Caco-2 (cell line): ENCODE results near the gene TMEM39A. TPM values are rescaled to one million over a fixed set of nuclear protein-coding genes. Genes with fewer than 3 reads are reported as not detected.

Experiments
- BruUV-seq: library from RNA; stranded (reverse); fragments of 400-500 nt; replicated peaks from 2 replicates; lab custom pipeline; 2021; lab: Mats Ljungman, UMichigan
- CTCF ChIA-PET: fragments of 300-600 bp; sonication (Branson Sonifier 250); formaldehyde crosslinking; loops from one replicate; lab custom pipeline; 2022; ENCODE audit warnings: antibody characterized with exemption; lab: Charles Lee
- POLR2A ChIA-PET: fragments of 300-600 bp; sonication (Branson Sonifier 250); formaldehyde crosslinking; loops from one replicate; lab custom pipeline; 2022; ENCODE audit warnings: antibody characterized with exemption; lab: Charles Lee
- DNase-seq, 2 experiments: peaks; one replicate each; pipeline versions ENCODE4 v3.0.0 to v3.0.0-alpha.2; 2020 to 2022
- H3K27me3 ChIP-seq: replicated peaks from 2 replicates; pipeline ENCODE4 v1.6.0; 2011; ENCODE audit warnings: low read length; ENCODE audit not compliant: control insufficient read depth, insufficient read depth
- H3K36me3 ChIP-seq: 2 replicates; pipeline ENCODE4 v1.5.1; 2011; ENCODE audit warnings: low read length; ENCODE audit not compliant: control insufficient read depth, insufficient read depth
- H3K4me1 ChIP-seq: fragments of 250-450 bp; sonication (Bioruptor Pico); 2 replicates; pipeline ENCODE4 v1.5.1; 2020; ENCODE audit warnings: mild to moderate bottlenecking
- H3K4me3 ChIP-seq: 2 replicates; pipeline ENCODE4 v1.5.1; 2011; ENCODE audit warnings: low read depth, mild to moderate bottlenecking, control low read depth, low read length
- H3K9me3 ChIP-seq: fragments of 250-450 bp; sonication (Bioruptor Pico); 2 replicates; pipeline ENCODE4 v1.5.1; 2020; ENCODE audit warnings: mild to moderate bottlenecking, moderate library complexity
- H3K27ac Mint-ChIP-seq: one replicate; pipeline ENCODE4 v1.8.0; 2022; ENCODE audit warnings: mixed read lengths; ENCODE audit not compliant: unreplicated experiment
- H3K27me3 Mint-ChIP-seq: one replicate; pipeline ENCODE4 v1.8.0; 2022; ENCODE audit warnings: mixed read lengths; ENCODE audit not compliant: insufficient read depth, unreplicated experiment
- H3K36me3 Mint-ChIP-seq: one replicate; pipeline ENCODE4 v1.8.0; 2022; ENCODE audit warnings: mild to moderate bottlenecking, mixed read lengths; ENCODE audit not compliant: insufficient read depth, unreplicated experiment
- H3K4me1 Mint-ChIP-seq: one replicate; pipeline ENCODE4 v1.8.0; 2022; ENCODE audit warnings: low read depth, mixed read lengths; ENCODE audit not compliant: unreplicated experiment
- H3K4me3 Mint-ChIP-seq: one replicate; pipeline ENCODE4 v1.8.0; 2022; ENCODE audit warnings: mild to moderate bottlenecking, moderate library complexity, mixed read lengths; ENCODE audit not compliant: unreplicated experiment
- H3K9me3 Mint-ChIP-seq: one replicate; pipeline ENCODE4 v1.8.0; 2022; ENCODE audit warnings: mixed read lengths; ENCODE audit not compliant: unreplicated experiment
- intact Hi-C: fragments of 100-400 bp; cut with micrococcal nuclease; formaldehyde crosslinking; loops from one replicate; pipeline ENCODE4 v1.10.0; 2022; ENCODE audit not compliant: unreplicated experiment
- total RNA-seq: library from RNA; stranded (reverse); gene quantifications from 2 replicates; pipeline ENCODE4 v1.2.3, GENCODE V29; 2022
- TF ChIP-seq, protein P1 (sequence below), 2 experiments: fragments of 200-600 bp in 1 of 2; IDR thresholded peaks; 1 replicate in 1 of 2; 2 replicates in 1 of 2; pipeline versions ENCODE4 v1.5.1 to v1.8.0; 2011 to 2022; ENCODE audit warnings: antibody characterized with exemption in 1 of 2, control low read depth in 1 of 2, inconsistent platforms in 1 of 2, low read depth in 1 of 2, low read length in 1 of 2, mild to moderate bottlenecking in 1 of 2, moderate library complexity in 1 of 2; ENCODE audit not compliant: insufficient read depth in 1 of 2, severe bottlenecking in 1 of 2, unreplicated experiment in 1 of 2

TMEM39A gene
- total RNA-seq, 1 experiment from 2014 or later = 52.1 TPM

GRCh38 chr3:119395923-119396358, 67.5 kb downstream of the TMEM39A start:
- no peak overlapping the region for H3K27ac Mint-ChIP-seq
- DNase-seq = no peak
- no TSS peak for BruUV-seq
- no peaks in the 10 kb centered on the region for H3K27me3 Mint-ChIP-seq
- H3K9me3 Mint-ChIP-seq = no peaks in the 10 kb centered on the region
- no peaks in the 10 kb centered on the region for H3K36me3 ChIP-seq
- H3K36me3 Mint-ChIP-seq = no peaks in the 10 kb centered on the region
- H3K4me3 Mint-ChIP-seq = no peak overlapping the region
- no peaks in the 10 kb centered on the region for H3K27me3 ChIP-seq
- TF ChIP-seq, protein P1, sequence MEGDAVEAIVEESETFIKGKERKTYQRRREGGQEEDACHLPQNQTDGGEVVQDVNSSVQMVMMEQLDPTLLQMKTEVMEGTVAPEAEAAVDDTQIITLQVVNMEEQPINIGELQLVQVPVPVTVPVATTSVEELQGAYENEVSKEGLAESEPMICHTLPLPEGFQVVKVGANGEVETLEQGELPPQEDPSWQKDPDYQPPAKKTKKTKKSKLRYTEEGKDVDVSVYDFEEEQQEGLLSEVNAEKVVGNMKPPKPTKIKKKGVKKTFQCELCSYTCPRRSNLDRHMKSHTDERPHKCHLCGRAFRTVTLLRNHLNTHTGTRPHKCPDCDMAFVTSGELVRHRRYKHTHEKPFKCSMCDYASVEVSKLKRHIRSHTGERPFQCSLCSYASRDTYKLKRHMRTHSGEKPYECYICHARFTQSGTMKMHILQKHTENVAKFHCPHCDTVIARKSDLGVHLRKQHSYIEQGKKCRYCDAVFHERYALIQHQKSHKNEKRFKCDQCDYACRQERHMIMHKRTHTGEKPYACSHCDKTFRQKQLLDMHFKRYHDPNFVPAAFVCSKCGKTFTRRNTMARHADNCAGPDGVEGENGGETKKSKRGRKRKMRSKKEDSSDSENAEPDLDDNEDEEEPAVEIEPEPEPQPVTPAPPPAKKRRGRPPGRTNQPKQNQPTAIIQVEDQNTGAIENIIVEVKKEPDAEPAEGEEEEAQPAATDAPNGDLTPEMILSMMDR (IDR thresholded peaks at IDR 0.05; ENCODE audit: insufficient read depth in 1 of 2, low read depth in 1 of 2, low read length in 1 of 2, severe bottlenecking in 1 of 2, unreplicated experiment in 1 of 2) = no peak
- intact Hi-C loops = no loop called here
- H3K4me1 ChIP-seq = no peaks in the 10 kb centered on the region
- no peaks in the 10 kb centered on the region for H3K4me1 Mint-ChIP-seq
- CTCF ChIA-PET = no interaction called here
- no peaks in the 10 kb centered on the region for H3K9me3 ChIP-seq
- POLR2A ChIA-PET = no interaction called here
- no peak overlapping the region for H3K4me3 ChIP-seq

- intact Hi-C loops = loop anchor here (10.0 kb wide), 1 partner anchor 114 kb away; no protein-coding TSS in a partner anchor
- Histone ChIP-seq H3K36me3 (no peaks in the 10 kb centered on the region), H3K4me1 (no peaks in the 10 kb centered on the region), H3K9me3 (no peaks in the 10 kb centered on the region), H3K4me3 (no peak overlapping the region), H3K27me3 (no peaks in the 10 kb centered on the region)
- Mint-ChIP-seq H3K27me3 (no peaks in the 10 kb centered on the region), H3K9me3 (no peaks in the 10 kb centered on the region), H3K27ac (no peak overlapping the region), H3K36me3 (no peaks in the 10 kb centered on the region), H3K4me3 (no peak overlapping the region), H3K4me1 (no peaks in the 10 kb centered on the region)
- TF ChIP-seq, protein P1 (IDR thresholded peaks at IDR 0.05; ENCODE audit: insufficient read depth in 1 of 2, low read depth in 1 of 2, low read length in 1 of 2, severe bottlenecking in 1 of 2, unreplicated experiment in 1 of 2) = no peak
- no peak for DNase-seq
- ChIA-PET POLR2A (no interaction called here), CTCF (interaction anchor here (0.8 kb wide), 1 partner anchor 94 kb away, joined by 3 read pairs; the partner anchor contains the start of gene ARHGAP31)
- BruUV-seq = no TSS peak
These were observed 74.8 kb downstream of the TMEM39A start for GRCh38 chr3:119388577-119388976.

- no peak for DNase-seq
- ChIA-PET CTCF (no interaction called here), POLR2A (no interaction called here)
- Histone ChIP-seq H3K27me3 (no peaks in the 10 kb centered on the region), H3K4me1 (no peaks in the 10 kb centered on the region), H3K9me3 (no peaks in the 10 kb centered on the region), H3K36me3 (no peaks in the 10 kb centered on the region), H3K4me3 (no peak overlapping the region)
- BruUV-seq = no TSS peak
- Mint-ChIP-seq H3K27ac (no peak overlapping the region), H3K27me3 (no peaks in the 10 kb centered on the region), H3K9me3 (no peaks in the 10 kb centered on the region), H3K36me3 (no peaks in the 10 kb centered on the region), H3K4me3 (no peak overlapping the region), H3K4me1 (no peaks in the 10 kb centered on the region)
- TF ChIP-seq, protein P1 (IDR thresholded peaks at IDR 0.05; ENCODE audit: insufficient read depth in 1 of 2, low read depth in 1 of 2, low read length in 1 of 2, severe bottlenecking in 1 of 2, unreplicated experiment in 1 of 2) = no peak
- intact Hi-C loops = loop anchor here (10.0 kb wide), 1 partner anchor 107 kb away; no protein-coding TSS in a partner anchor
These were observed 81.3 kb downstream of the TMEM39A start for GRCh38 chr3:119382134-119382533.
